H9 (cell line): Measurements from ENCODE around the gene GABRB2. TPM values are rescaled to one million over a fixed set of nuclear protein-coding genes. Genes with fewer than 3 reads are reported as not detected.

Source experiments
- DNase-seq: peaks from one replicate; pipeline ENCODE4 v3.0.0-alpha.2; 2017
- H2AFZ ChIP-seq: one replicate; pipeline ENCODE4 v1.6.1; 2013; ENCODE audit warnings: mild to moderate bottlenecking, low read length, control low read depth, moderate library complexity
- H2AK5ac ChIP-seq: 2 replicates; pipeline ENCODE4 v1.6.1; 2013; ENCODE audit warnings: low read length, control low read depth, mixed read lengths; ENCODE audit not compliant: insufficient read length
- H2BK120ac ChIP-seq: one replicate; pipeline ENCODE4 v1.6.1; 2013; ENCODE audit warnings: low read depth, mild to moderate bottlenecking, low read length, control low read depth, inconsistent platforms; ENCODE audit not compliant: poor library complexity, severe bottlenecking
- H2BK12ac ChIP-seq: 2 replicates; pipeline ENCODE4 v1.6.1; 2013; ENCODE audit warnings: low read length, control low read depth, mixed read lengths, low read depth; ENCODE audit not compliant: insufficient read length
- H2BK15ac ChIP-seq: 2 replicates; pipeline ENCODE4 v1.6.1; 2013; ENCODE audit warnings: low read depth, low read length, control low read depth
- H2BK20ac ChIP-seq: one replicate; pipeline ENCODE4 v1.6.1; 2013; ENCODE audit warnings: low read depth, mild to moderate bottlenecking, low read length, control low read depth, inconsistent platforms; ENCODE audit not compliant: poor library complexity, severe bottlenecking
- H2BK5ac ChIP-seq: 2 replicates; pipeline ENCODE4 v1.6.1; 2013; ENCODE audit warnings: low read length, control low read depth, mixed read lengths; ENCODE audit not compliant: insufficient read length
- H3K14ac ChIP-seq: 2 replicates; pipeline ENCODE4 v1.6.1; 2013; ENCODE audit warnings: low read length, control low read depth; ENCODE audit not compliant: insufficient read depth
- H3K18ac ChIP-seq: 2 replicates; pipeline ENCODE4 v1.6.1; 2013; ENCODE audit warnings: low read depth, mild to moderate bottlenecking, mixed read lengths, low read length, control low read depth; ENCODE audit not compliant: insufficient read length
- H3K23ac ChIP-seq: 2 replicates; pipeline ENCODE4 v1.6.1; 2013; ENCODE audit warnings: low read length, control low read depth, mixed read lengths, low read depth; ENCODE audit not compliant: insufficient read length
- H3K23me2 ChIP-seq: 2 replicates; pipeline ENCODE4 v1.6.1; 2013; ENCODE audit warnings: low read depth, mild to moderate bottlenecking, mixed read lengths, low read length, control low read depth; ENCODE audit not compliant: insufficient read length, poor library complexity, severe bottlenecking
- H3K27ac ChIP-seq: 2 replicates; pipeline ENCODE4 v1.5.1; 2013; ENCODE audit warnings: low read length, control low read depth, mixed read lengths, low read depth; ENCODE audit not compliant: insufficient read length
- H3K27me3 ChIP-seq: 2 replicates; pipeline ENCODE4 v1.6.1; 2013; ENCODE audit warnings: low read length, control low read depth, inconsistent platforms; ENCODE audit not compliant: insufficient read depth
- H3K4ac ChIP-seq: 2 replicates; pipeline ENCODE4 v1.6.1; 2013; ENCODE audit warnings: low read depth, mild to moderate bottlenecking, control low read depth, inconsistent platforms, low read length, moderate library complexity
- H3K4me1 ChIP-seq: 2 replicates; pipeline ENCODE4 v1.6.1; 2013; ENCODE audit warnings: low read length, control low read depth, inconsistent platforms; ENCODE audit not compliant: insufficient read depth
- H3K4me2 ChIP-seq: 2 replicates; pipeline ENCODE4 v1.6.1; 2013; ENCODE audit warnings: low read length, control low read depth, mixed read lengths; ENCODE audit not compliant: insufficient read length, insufficient read depth
- H3K56ac ChIP-seq: 2 replicates; pipeline ENCODE4 v1.6.1; 2013; ENCODE audit warnings: low read depth, mild to moderate bottlenecking, mixed read lengths, low read length, control low read depth; ENCODE audit not compliant: insufficient read length
- H3K79me1 ChIP-seq: 2 replicates; pipeline ENCODE4 v1.6.1; 2013; ENCODE audit warnings: low read depth, mild to moderate bottlenecking, moderate library complexity, low read length, control low read depth, inconsistent platforms; ENCODE audit not compliant: insufficient read depth, poor library complexity, severe bottlenecking
- H3K79me2 ChIP-seq: 2 replicates; pipeline ENCODE4 v1.6.1; 2013; ENCODE audit warnings: low read length, control low read depth, inconsistent platforms; ENCODE audit not compliant: insufficient read depth
- H3K9ac ChIP-seq: 2 replicates; pipeline ENCODE4 v1.6.1; 2013; ENCODE audit warnings: low read length, control low read depth, mixed read lengths; ENCODE audit not compliant: insufficient read length; ENCODE audit errors: extremely low read depth
- H3K9me3 ChIP-seq: one replicate; pipeline ENCODE4 v1.6.1; 2013; ENCODE audit warnings: low read depth, low read length, inconsistent platforms; ENCODE audit not compliant: control insufficient read depth
- H3T11ph ChIP-seq: one replicate; pipeline ENCODE4 v1.6.1; 2013; ENCODE audit warnings: mild to moderate bottlenecking, low read length, control low read depth, inconsistent platforms
- H4K20me1 ChIP-seq: one replicate; pipeline ENCODE4 v1.6.1; 2013; ENCODE audit not compliant: control insufficient read depth, insufficient read length, insufficient read depth
- H4K5ac ChIP-seq: 2 replicates; pipeline ENCODE4 v1.6.1; 2013; ENCODE audit warnings: low read depth, mild to moderate bottlenecking, mixed read lengths, low read length, control low read depth; ENCODE audit not compliant: insufficient read length
- H4K8ac ChIP-seq: replicated peaks from 2 replicates; pipeline ENCODE4 v1.6.1; 2013; ENCODE audit warnings: low read length, control low read depth, mixed read lengths, low read depth; ENCODE audit not compliant: insufficient read length
- H4K91ac ChIP-seq: 2 replicates; pipeline ENCODE4 v1.6.1; 2013; ENCODE audit warnings: low read depth, mild to moderate bottlenecking, moderate library complexity, mixed read lengths, low read length, control low read depth; ENCODE audit not compliant: insufficient read length
- H3K27ac Mint-ChIP-seq, 3 experiments: 2 replicates in 2 of 3; 3 replicates in 1 of 3; pipeline ENCODE4 v1.8.0; 2020 to 2021; ENCODE audit warnings: mixed read lengths in 3 of 3, mild to moderate bottlenecking in 1 of 3, moderate library complexity in 1 of 3
- H3K27me3 Mint-ChIP-seq: 2 replicates; pipeline ENCODE4 v1.8.0; 2021; ENCODE audit warnings: low read depth, mild to moderate bottlenecking, moderate library complexity, mixed read lengths
- H3K36me3 Mint-ChIP-seq, 3 experiments: 2 replicates in 2 of 3; 3 replicates in 1 of 3; pipeline ENCODE4 v1.8.0; 2020 to 2021; ENCODE audit warnings: low read depth in 3 of 3, mixed read lengths in 3 of 3; ENCODE audit not compliant: insufficient read depth in 1 of 3
- H3K4me1 Mint-ChIP-seq, 2 experiments: 2 replicates each; pipeline ENCODE4 v1.8.0; 2020; ENCODE audit warnings: mixed read lengths in 2 of 2
- H3K4me3 Mint-ChIP-seq, 2 experiments: 2 replicates in 1 of 2; 3 replicates in 1 of 2; pipeline ENCODE4 v1.8.0; 2020 to 2021; ENCODE audit warnings: mild to moderate bottlenecking in 2 of 2, mixed read lengths in 2 of 2, moderate library complexity in 1 of 2
- H3K9me3 Mint-ChIP-seq, 2 experiments: 2 replicates in 1 of 2; 3 replicates in 1 of 2; pipeline ENCODE4 v1.8.0; 2020; ENCODE audit warnings: mild to moderate bottlenecking in 2 of 2, mixed read lengths in 2 of 2, moderate library complexity in 1 of 2
- CTCF ChIP-seq: fragments of 200-600 bp; sonication (generic); conservative IDR thresholded peaks from 3 replicates; pipeline ENCODE4 v1.8.0; 2021; ENCODE audit warnings: antibody characterized with exemption, mild to moderate bottlenecking
- WGBS: extraction: QIAGEN DNeasy Blood & Tissue Kit; methylation state at CpG from one replicate; pipeline ENCODE4 v1.1.7; 2013; ENCODE audit warnings: missing lambda C conversion rate, low lambda C conversion rate, mixed read lengths; ENCODE audit not compliant: insufficient read length; ENCODE audit errors: extremely low coverage; 5-methylcytosine and 5-hydroxymethylcytosine counted together
- total RNA-seq: library from RNA; stranded (reverse); gene quantifications from 2 replicates; pipeline ENCODE4 v1.2.1, GENCODE V29; 2021

The GABRB2 gene
- total RNA-seq, 1 experiment from 2014 or later, result 0.20 TPM

GRCh38 chr5:161414896-161415295 lies 131.6 kb downstream of the GABRB2 start:
- H3K27ac Mint-ChIP-seq, result no peak overlapping the region
- Histone ChIP-seq H3K23ac (no peak overlapping the region), H2BK120ac (no peak overlapping the region), H3K9ac (no peak overlapping the region), H2BK15ac (no peak overlapping the region), H3K79me1 (no peaks in the 10 kb centered on the region), H4K20me1 (no peaks in the 10 kb centered on the region), H3K23me2 (no peaks in the 10 kb centered on the region), H3K56ac (no peak overlapping the region), H4K5ac (no peak overlapping the region), H2BK5ac (no peak overlapping the region), H2AFZ (no peak overlapping the region), H3T11ph (no peak overlapping the region), H2BK12ac (no peak overlapping the region), H2BK20ac (no peak overlapping the region), H4K91ac (no peak overlapping the region), H3K79me2 (no peaks in the 10 kb centered on the region), H2AK5ac (no peak overlapping the region), H3K27ac (no peak overlapping the region), H3K9me3 (no peaks in the 10 kb centered on the region), H3K4me2 (no peak overlapping the region), H4K8ac (no peak overlapping the region), H3K4me1 (no peaks in the 10 kb centered on the region), H3K4ac (no peak overlapping the region), H3K27me3 (no peaks in the 10 kb centered on the region), H3K18ac (no peak overlapping the region), H3K14ac (no peak overlapping the region)
- no peaks in the 10 kb centered on the region for H3K9me3 Mint-ChIP-seq
- no peaks in the 10 kb centered on the region for H3K36me3 Mint-ChIP-seq
- no peak for DNase-seq
- H3K27me3 Mint-ChIP-seq, result no peaks in the 10 kb centered on the region
- no peak for TF ChIP-seq CTCF
- no peaks in the 10 kb centered on the region for H3K4me1 Mint-ChIP-seq
- H3K4me3 Mint-ChIP-seq, result no peak overlapping the region
- no CpG with 5 or more reads among the region's 3 CpGs for WGBS
